ENCODE measurements around the gene CES3. TPM values are rescaled to one million over a fixed set of nuclear protein-coding genes. Genes with fewer than 3 reads are reported as not detected.

CES3 gene
- 0.86 and 0.90 TPM in 2 replicates for polyA plus RNA-seq

GRCh38 chr16:66961065-66961744, at the start of gene CES3:
Gene CES3 (plus strand): TSS chr16:66961266. CDS start chr16:66961308, 42 bp downstream.

GRCh38 chr16:66918803-66919568, 42.1 kb upstream of the CES3 start, which contains the start of gene CDH16:
Gene CDH16 (minus strand): TSS chr16:66918885. CDS start chr16:66918065, 820 bp downstream.

GRCh38 chr16:66925322-66925840, 35.7 kb upstream of the CES3 start, which contains the start of gene RRAD:
Gene RRAD (minus strand): TSS chr16:66925535. CDS start chr16:66925179, 356 bp downstream.

GRCh38 chr16:66934138-66934838, 26.8 kb upstream of the CES3 start, which contains the start of gene CIAO2B:
Gene CIAO2B (minus strand): TSS chr16:66934402. CDS start chr16:66934364, 38 bp downstream.

GRCh38 chr16:66935314-66936011, 25.6 kb upstream of the CES3 start, which contains the start of gene CES2:
Gene CES2 (plus strand): TSS chr16:66935516. CDS start chr16:66935636, 120 bp downstream.

GRCh38 chr16:66988197-66988788, 27.2 kb downstream of the CES3 start, which contains the start of gene CES4A:
Gene CES4A (plus strand): TSS chr16:66988589. CDS start chr16:66988773, 184 bp downstream.

Other genes with a start within 250 kb of the CES3 start
- gene DYNC1LI2, start 209.7 kb upstream of the CES3 start, polyA plus RNA-seq, result 55.7 and 65.1 TPM in 2 replicates
- 0.34 TPM in 1 of 2 replicates, not detected in the other for gene TERB1, start 159.7 kb upstream of the CES3 start, polyA plus RNA-seq
- 161 and 180 TPM in 2 replicates for gene NAE1, start 130.3 kb upstream of the CES3 start, polyA plus RNA-seq
- gene CA7, start 116.9 kb upstream of the CES3 start, polyA plus RNA-seq, result 15.9 and 38.9 TPM in 2 replicates
- 20.4 and 21.6 TPM in 2 replicates for gene PDP2, start 80.8 kb upstream of the CES3 start, polyA plus RNA-seq
- not detected in 2 replicates for gene CDH16, start 42.4 kb upstream of the CES3 start, polyA plus RNA-seq
- gene RRAD, start 35.7 kb upstream of the CES3 start, polyA plus RNA-seq, result not detected in 2 replicates
- 100 and 132 TPM in 2 replicates for gene CIAO2B, start 26.9 kb upstream of the CES3 start, polyA plus RNA-seq
- gene CES2, start 25.8 kb upstream of the CES3 start, polyA plus RNA-seq, result 0.81 and 2.0 TPM in 2 replicates
- gene CES4A, start 27.3 kb downstream of the CES3 start, polyA plus RNA-seq, result 2.8 and 6.0 TPM in 2 replicates
- gene CBFB, start 67.9 kb downstream of the CES3 start, polyA plus RNA-seq, result 3.7 and 7.3 TPM in 2 replicates
- 4.7 and 14.2 TPM in 2 replicates for gene PHAF1, start 148.7 kb downstream of the CES3 start, polyA plus RNA-seq
- not detected in 2 replicates for gene B3GNT9, start 189.7 kb downstream of the CES3 start, polyA plus RNA-seq
- gene TRADD, start 198.6 kb downstream of the CES3 start, polyA plus RNA-seq, result 0.99 TPM in 1 of 2 replicates, not detected in the other
- gene FBXL8, start 198.7 kb downstream of the CES3 start, polyA plus RNA-seq, result 0.81 TPM in 1 of 2 replicates, not detected in the other
- 1.9 and 3.9 TPM in 2 replicates for gene HSF4, start 203.5 kb downstream of the CES3 start, polyA plus RNA-seq
- 6.3 and 9.0 TPM in 2 replicates for gene NOL3, start 209.3 kb downstream of the CES3 start, polyA plus RNA-seq
- 12.0 and 13.3 TPM in 2 replicates for gene MATCAP1, start 222.7 kb downstream of the CES3 start, polyA plus RNA-seq
- gene EXOC3L1, start 228.9 kb downstream of the CES3 start, polyA plus RNA-seq, result not detected in 2 replicates
- gene E2F4, start 230.9 kb downstream of the CES3 start, polyA plus RNA-seq, result 4.5 and 7.4 TPM in 2 replicates
- gene ELMO3, start 237.9 kb downstream of the CES3 start, polyA plus RNA-seq, result not detected in 2 replicates

All from Purkinje cell (primary cell).